CD4-positive, alpha-beta T cell treated with Interleukin-17A for 4 hours (primary cell): ENCODE measurements around the gene TBPL1.
"Not testable (repeated sequence)": the region's sequence is repeated elsewhere in the genome, so short reads cannot be mapped to it uniquely, and the experiment has no call there.

ENCODE experiments used
- DNase-seq: peaks from one replicate; pipeline ENCODE4 v3.0.0-alpha.2; 2020; ENCODE audit warnings: mixed read lengths

TBPL1 gene

DNA sequence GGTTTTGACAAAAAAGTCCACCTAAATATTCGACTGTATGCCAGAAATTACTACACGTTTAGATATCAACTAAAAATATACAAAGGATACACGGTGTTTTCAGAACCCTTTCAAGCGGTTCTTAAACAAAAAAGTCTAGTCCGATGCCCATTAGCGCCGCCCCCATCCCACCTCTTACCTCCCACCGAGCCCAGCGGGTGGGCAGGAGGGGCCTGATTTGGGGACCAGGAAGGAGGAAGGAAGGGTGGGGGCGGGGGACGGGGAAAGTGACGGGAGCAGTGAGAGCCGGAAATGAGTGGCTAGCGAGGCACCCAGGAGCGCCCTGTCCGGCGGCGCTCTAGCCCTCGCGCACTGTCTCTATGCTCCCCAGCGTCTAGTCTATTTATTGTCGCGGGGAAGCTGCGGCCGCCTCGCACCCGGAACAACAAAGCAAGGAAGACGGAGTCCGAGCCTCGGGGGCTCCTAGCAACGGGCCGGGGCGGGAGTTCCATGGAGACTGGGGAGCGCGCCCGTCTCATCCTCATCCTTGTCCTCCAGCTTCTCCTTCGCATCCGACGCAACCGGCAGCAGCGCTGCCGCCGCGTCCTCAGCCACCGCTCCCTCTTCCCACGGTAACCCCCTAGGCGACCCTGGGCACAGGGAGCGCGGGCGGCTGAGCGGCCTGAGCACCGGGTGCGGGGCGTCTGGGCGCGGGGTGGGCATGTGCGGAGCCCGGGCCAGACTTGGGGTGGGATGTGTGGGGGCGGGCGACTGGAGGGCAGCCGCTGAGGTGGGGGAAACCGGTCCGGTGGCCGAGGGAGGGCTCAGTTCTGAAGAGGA is at the start of gene TBPL1:
TBPL1 (plus strand) TSS at position 410 of the 819 bp plus-strand sequence. CDS start 26,902 bp downstream, outside the sequence.
- peak; percentile 96 for DNase-seq

DNA sequence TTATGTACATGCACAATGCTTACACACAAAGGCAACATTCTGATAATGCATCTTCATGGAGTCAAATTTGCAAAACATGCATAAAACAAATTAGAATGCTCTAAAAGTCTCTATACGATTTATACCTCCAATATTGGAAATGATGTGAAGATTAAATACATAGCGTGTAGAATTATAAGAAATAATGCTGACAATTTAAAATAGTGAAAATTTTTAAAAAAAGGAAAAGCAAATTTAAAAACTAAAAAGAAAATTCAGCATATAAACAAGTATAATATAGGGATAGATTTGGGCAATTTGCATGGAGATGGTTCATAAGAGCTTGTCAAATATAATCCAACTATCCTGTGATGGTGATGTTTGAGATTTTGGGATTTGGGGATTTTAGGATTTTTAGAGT is 49.2 kb upstream of the TBPL1 start:
- no peak for DNase-seq

DNA sequence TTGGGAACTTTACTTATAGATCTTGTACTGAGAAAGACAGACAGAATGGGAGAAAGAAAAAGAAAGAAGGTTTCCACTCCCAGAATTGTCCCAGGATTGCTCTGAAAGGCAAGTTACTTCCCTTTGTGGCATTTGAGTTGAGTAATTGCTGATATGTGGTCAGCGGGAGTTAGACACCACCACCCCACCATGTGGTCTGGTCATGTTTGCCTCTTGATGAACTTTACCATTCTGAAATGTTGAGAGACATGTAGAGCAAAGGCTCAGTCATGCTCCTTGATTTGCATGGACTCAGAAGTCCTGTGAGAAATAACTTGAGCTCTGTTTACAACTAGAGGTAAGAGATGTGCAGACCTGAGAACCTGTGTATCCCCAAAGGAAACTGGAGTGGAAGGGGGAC is 47.0 kb upstream of the TBPL1 start:
- DNase-seq = no peak

DNA sequence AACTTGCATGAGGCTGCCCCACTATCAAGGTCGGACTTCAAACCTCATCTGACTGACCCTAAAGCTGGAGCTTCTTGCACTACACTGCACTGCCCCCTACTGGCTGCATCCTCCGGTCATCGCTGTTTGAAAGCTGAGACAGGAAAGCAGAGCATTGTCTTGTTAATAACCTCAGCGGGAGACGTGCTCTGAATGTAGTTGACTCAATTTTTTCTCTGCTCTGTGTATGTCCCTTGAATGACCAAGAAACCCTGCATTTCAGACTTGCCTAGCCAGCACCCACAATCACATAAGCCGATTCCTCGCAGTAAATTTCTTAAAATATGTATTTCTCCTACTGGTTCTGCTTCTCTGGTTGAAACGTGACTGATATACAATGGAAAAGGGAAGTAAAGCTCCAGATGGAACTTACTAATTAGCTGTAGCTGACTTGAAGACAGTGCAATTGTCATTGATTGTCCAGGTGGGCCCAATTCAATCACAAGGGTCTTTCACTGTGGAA is 36.3 kb upstream of the TBPL1 start:
- DNase-seq = peak; percentile 82

DNA sequence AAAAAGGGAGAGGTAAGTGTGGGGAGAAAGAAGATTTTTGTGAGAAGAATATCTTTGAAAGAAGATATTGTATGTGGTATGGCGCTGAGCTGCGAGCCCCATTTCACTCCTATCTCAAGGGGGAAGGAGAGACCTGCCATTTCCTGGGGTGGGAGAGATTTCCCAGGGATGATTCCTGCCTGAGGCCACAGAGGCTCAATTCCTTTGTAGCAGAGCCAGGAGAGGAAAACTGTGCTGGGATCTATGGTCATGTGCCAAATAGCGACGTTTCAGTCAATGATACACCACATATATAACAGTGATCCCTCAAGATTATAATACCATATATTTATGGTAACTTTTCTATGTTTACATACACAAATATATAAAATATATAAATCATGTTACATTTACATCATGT is 35.2 kb upstream of the TBPL1 start:
- no peak for DNase-seq

DNA sequence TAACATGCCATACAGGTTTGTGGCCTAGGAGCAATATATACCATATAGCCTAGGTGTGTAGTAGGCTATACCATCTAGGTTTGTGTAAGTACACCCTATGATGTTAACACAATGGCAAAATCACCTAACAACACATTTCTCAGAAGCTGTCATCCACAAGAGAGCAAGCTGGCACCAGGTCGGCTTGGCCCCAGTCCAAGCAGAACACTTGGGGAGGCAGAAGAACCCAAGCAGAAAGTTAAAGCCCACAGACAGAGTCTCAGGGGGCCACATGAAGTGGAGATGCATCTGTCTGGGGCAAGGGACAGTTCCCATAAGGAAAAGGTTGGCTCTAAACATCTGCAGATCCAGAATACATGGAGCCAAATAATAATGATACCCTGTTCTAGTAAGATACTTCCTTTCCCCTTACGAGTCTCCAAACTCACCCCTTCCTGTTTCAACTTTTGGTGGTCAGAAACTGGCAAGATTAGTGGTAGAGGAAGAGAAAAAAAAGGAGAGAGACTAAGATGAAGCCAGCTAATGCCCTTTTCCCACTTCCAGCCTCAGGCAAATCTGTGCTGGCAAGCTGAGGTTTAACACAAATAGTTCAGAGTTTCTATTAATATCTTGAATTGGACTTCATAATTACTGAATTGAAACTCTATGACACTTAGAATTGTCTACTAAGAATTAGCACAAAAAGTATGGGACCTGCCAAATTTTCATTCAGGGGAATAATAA is 34.7 kb upstream of the TBPL1 start:
- no peak for DNase-seq

DNA sequence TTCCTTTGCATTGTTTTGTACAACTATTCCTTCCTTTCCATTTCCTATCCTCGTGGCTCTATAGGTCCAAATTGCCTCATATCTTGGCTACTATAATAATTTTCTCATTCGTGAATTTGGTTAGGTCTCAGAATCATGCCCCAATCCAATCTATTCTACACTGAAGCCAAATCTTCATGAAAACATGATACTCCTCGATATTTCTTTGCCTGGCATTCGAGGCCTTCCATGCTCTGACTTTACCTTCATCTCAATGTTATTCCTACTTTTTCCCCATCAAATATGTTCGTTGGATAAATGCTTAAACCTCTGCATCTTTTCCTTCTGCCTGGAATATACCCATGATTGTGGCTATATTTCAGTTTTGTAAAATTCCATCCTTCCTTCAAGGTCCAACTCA is 33.7 kb upstream of the TBPL1 start:
- DNase-seq = no peak

DNA sequence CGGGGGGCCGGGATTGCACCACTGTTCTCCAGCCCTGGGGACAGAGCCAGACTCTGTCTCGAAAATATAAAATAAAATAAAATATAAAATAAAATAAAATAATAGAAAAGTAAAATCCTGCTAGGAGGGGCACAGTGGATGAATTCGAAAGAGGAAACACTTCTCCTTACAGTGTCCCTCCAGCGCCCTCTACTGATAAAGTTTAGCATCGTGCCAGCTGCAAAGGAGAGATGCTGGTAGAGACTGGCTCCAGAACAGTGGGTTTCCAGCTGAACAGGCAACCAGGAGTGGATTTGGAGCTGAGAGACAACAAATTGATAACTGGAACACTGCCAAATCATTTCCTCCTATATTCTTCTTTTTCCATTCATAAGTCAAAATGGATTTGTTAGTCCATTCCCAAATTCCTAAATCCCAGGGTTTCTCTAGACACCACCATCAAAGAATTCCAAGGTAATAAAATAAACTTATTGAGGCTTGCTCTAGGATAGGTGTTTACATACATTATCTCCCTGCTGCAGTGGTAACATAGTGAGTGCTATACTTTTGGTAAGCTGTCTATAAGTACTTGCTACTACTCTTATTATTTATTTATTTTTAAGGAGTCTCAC is 31.7 kb upstream of the TBPL1 start:
- DNase-seq = peak; percentile 70

DNA sequence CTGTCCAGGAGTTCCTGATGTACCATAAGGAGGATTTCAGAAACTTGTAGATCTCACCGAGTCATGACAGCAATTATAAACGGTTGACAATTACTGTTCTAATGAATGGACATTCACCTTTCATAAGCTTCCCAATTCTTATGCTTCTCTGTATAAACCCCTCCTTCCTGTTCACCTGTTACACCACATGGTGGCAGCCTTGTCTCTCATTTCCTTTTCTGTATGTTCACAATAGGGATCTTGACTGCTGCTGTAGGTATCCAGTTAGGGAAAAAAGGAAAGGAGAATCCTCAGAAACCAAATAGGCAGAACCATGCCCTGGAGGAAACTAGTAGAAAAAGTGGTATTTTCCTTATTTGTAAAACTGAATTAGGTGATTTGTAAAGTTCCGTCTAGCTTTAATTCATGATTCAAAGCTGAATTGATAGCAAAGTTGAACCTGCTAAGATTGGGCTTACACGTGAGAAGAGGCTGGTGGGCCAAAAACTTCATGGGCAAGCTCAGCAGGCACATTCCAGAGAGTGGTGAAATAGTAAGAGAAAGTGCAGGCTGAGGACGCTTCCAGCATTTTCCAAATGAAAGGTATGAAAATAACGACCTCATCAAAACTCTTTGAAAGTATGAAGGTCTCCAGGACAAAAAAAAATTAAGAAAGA is 29.0 kb upstream of the TBPL1 start:
- peak; percentile 70 for DNase-seq

DNA sequence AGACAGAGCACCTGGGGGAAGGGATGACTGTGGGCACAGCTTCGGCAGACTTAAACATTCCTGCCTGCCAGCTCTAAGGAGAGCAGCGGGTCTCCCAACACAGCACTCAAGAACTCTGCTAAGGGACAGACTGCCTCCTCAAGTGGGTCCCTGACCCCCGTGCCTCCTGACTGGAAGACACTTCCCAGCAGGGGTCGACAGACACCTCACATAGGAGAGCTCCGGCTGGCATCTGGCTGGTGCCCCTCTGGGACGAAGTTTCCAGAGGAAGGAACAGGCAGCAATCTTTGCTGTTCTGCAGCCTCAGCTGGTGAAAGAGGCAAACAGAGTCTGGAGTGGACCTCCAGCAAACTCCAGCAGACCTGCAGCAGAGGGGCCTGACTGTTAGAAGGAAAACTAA is 21.8 kb upstream of the TBPL1 start:
- not testable (repeated sequence) for DNase-seq

DNA sequence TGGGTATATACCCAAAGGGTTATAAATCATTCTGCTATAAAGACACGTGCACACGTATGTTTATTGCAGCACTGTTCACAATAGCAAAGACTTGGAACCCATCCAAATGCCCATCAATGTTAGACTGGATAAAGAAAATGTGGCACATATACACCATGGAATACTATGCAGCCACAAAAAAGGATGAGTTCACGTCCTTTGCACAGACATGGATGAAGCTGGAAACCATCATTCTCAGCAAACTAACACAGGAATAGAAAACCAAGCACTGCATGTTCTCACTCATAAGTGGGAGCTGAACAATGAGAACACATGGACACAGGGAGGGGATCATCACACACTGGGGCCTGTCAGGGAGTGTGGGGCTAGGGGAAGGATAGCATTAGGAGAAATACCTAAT is 16.7 kb upstream of the TBPL1 start:
- DNase-seq = not testable (repeated sequence)

DNA sequence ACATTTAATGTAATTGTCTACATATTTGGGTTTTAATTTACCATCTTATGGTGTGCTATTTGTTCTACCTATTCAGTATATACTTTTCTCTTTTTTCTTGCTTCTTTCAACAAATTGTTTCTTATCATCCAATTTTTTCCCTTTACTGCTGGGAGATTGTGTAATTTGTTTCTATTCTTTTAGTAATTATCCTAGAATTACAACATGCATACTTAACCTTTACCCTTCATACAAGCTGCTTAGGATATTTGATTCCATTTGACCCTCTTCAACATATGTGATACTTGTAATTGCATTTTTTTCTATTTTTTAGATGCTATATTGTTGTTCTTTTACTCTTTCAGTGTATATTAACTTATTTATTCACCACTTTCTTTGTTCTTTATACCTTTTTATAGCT is 15.1 kb upstream of the TBPL1 start:
- no peak for DNase-seq

DNA sequence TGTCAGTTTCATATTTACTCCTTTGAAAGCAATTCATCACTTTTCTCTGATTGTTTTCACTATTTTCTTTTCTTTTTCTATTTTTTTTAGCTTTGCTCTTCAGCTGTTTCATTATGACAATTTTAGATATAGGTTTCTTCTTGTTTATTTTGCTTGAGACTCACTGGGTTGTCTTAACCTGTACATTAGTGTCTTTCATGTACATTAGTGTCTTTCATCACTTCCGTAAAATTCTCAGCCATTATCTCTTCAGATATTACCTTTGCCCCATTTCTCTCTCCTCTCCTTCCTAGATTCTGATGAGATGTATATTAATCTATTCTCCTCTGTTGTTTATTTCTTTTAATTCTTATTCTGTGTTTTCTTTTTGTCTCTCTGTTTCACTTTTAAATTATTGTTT is 14.5 kb upstream of the TBPL1 start:
- DNase-seq = no peak

DNA sequence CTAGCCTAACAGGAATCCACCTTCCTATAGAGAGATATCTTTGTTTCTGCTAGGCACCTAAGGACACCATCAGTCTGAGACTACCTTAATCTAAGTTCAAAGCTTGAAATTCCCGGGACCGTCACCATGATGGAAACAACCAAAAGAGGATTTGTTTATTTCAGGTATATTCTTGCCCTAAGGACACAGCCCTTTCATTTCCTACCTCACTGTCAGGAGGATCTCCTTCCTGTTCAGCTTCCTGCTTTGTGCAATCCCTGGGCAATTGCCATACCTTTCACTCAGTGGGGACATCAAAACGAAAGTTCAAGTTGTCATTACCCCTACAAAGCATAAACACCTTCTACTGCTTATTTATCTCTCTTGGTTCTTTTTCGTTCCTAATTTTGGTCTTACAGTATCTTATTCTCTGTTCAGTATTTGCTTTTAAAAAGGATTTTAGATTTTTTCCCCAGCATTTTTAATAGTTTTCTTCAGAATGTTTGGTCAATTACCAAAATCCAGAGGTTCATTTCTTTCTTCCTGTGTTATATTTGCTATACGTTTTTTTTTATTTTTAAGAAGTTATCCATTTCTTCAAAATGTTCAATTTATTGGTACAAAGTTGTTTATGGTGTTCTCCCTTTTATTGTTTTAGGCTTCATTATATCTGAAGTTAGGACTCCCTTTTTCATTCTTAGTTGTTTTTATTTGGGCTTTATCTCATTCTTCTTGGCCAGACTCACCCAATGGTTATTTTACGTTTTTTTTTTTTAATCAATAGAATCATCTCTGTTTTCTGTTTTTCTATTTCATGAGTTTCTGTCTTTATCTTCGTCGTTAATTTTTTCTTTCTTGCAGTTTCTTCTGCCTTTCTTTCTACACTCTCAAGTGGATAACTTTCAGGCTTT is 13.0 kb upstream of the TBPL1 start:
- no peak for DNase-seq

DNA sequence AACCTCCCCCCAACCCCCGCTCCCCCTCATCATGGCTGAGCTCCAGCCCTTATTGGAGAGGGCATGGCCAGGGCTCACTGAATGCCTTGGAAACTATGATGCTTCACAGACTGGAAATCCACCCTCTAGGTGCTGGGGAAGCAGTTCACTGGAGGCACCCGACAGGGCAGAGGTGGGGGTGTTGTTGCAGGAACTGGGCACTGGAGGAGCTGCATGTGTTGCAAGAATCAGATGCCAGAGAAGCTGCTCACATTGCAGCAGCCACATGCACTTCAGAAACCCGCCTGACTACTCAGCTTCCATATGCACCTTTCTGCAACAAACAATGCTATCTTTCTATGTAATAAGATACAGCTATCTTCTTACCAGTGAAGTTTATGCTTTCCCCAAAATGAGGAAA is 7.9 kb upstream of the TBPL1 start:
- no peak for DNase-seq

DNA sequence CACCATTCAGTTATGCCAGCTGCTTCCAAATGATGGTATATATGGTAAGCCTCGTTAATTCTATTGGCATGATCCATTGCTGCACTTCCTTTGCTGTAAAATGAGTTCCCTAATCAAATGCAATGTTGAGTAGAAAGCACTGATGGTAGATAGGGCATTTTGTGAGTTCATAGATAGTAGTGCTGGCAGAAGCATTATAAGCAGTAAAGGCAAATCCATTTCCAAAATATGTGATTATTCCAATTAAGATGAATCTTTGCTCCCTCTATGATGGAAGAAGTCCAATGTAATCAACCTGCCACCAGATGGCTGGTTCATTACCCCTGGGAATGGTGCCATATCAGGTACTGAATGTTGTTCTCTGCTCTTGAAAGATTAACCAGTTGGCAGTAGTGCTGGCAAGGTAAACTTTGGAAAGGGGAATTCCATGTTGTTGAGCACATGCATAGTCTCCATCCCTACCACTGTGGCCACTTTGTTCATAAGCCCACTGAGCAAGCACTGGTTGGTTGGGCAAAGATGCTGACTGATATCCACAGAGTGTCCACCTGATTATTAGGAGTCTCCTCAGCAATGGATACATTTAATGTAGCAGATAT is 5.6 kb upstream of the TBPL1 start:
- DNase-seq = no peak

DNA sequence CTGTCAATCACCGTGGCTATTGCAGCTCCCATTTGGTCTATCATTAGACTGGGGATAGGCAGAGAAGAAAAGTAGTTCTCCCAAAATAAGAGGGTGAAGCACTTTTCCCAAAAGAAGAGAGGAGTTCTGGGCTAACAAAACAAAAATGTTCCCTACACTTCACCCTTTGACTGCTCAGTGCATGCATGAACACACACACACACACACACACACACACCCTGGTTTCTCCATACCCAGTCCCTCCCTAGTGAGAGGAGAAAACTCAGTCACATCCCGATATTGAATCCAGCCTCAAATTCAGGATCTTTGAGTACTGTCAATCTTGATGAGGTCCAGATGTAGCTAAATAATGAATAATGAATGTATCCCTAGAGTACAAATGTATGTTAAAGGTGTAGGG is 4.6 kb upstream of the TBPL1 start:
- no peak for DNase-seq

DNA sequence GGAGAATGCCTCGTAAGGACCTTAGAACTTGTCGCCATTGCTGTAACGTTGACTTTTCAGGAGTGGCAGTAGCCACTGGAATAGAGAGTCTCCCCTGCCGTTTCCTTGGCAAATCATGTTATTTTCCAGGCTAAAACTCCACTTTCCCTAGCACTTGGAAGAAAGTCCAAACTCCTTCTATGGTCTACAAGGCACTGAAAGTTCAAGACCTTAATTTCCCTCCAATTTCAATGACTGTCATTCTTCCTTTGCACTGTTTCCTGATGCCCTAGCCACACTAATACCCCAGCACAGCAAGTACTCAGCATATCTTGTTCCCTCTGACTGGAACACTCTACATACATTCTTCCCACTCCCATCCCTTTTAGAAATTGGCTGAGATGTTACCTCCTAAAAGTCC is 1.8 kb upstream of the TBPL1 start:
- no peak for DNase-seq

DNA sequence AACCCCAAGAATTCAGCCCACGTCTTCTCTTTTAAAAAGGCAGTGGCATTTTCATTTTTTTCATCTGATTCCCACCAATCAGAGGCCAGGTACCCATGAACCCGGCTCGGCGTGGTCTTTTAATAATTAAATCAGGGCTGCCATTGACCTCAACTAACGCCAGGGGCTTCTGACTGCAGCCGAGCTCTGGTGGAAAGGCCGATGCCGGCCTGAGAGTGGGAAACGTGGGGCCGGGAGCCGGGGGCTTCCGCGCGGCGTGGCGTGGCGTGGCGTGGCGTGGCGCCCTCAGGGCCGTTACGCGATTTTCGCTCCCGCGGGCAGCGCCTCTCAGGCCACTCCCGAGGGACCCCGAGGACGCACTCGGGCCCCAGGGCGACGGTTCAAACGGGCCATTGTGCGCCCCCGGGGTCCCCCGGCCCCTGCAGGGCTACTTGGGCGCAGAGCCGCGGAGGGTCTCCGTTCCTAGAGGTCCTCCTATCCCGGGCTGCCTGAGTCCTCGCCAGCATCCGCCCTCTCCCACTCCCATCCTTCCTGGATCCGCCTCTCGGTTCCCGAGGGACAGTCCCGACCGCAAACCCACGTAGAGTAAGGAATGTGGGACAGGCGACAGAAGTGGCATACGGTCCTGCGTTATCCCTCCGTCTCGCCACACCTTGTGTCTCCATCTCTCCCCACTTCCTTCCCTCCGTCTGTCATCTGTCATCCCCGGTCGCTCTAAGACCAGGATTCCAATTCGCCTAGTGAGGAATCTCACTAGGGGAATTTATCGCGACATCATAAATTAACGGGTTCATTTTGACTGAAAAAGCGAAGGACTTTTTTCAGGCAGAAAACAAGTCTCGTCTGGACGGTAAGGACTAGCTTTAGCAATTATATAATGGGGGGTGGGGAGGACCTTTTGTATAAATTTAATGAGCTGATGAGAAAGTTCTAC is 876 bp upstream of the TBPL1 start:
- DNase-seq = peak; percentile 53

DNA sequence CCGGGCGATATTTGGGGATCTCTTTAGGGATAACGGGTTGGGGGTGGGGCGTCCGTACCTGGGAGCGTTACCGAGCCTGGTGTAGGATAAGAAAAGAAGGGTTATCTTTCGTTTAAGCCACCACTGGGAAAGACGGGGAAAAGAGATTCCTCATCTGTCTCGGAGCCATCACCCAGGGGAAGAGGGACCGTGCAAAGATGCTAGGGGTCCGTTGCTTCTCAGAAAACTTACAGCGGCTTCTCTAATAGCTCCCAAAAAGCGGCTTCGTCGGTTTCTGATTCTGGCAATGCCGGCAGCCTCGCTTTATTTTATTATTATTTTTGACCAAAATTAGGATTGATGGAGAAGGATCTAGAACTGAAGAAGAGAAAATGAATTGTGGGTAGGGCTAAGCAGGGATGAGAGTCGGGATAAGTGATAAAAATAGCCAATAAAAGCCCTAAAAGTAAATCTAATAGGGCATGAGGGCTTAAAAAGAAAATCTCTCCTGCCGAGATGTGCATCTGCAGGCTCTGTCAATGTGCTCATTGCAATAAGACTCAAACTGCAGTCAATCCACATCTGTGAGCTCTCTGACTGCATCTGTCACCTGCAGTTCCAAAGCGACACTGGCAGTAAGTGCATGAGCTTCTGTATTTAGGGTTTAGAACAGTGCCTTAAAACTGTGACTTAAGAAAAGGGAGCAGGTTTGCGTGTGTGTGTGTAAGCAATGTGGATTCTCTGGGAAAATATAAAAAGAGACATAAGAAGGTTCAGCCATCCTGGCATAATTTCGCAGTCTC is 801 bp downstream of the TBPL1 start:
- no peak for DNase-seq
